Fibroblast of the aortic adventitia (primary cell): ENCODE results near the gene TOM1L2. TPM values are rescaled to one million over a fixed set of nuclear protein-coding genes. Genes with fewer than 3 reads are reported as not detected.
A peak's percentile ranks its signal among the peaks of the same experiment; 100 is the strongest.

Experiments
- DNase-seq: peaks from one replicate; pipeline ENCODE4 v3.0.0-alpha.2; 2010; ENCODE audit warnings: low read depth
- H3K4me3 ChIP-seq: 2 replicates; pipeline ENCODE4 v1.5.1; 2011; ENCODE audit warnings: low read depth, mild to moderate bottlenecking, control low read depth, low read length, moderate library complexity
- CTCF ChIP-seq: IDR thresholded peaks from 2 replicates; pipeline ENCODE4 v1.5.1; 2011; ENCODE audit warnings: mild to moderate bottlenecking, low read length, control low read depth, inconsistent platforms; ENCODE audit not compliant: insufficient read depth
- total RNA-seq: library from RNA; depleted of rRNA; stranded (reverse); fragments of >200 nt; gene quantifications from 2 replicates; pipeline ENCODE4 v1.2.3, GENCODE V29; 2012; ENCODE audit warnings: low replicate concordance

Gene TOM1L2
- total RNA-seq, 1 donor, result 40.3 TPM

- no peak for DNase-seq
- no peak overlapping the region for H3K4me3 ChIP-seq
- TF ChIP-seq CTCF, result no peak
Measured at GRCh38 chr17:17989618-17990017, 17.4 kb upstream of the TOM1L2 start.

GRCh38 chr17:17989081-17989480 lies 16.9 kb upstream of the TOM1L2 start:
- H3K4me3 ChIP-seq, result no peak overlapping the region
- no peak for DNase-seq
- TF ChIP-seq CTCF, result no peak

- DNase-seq, result no peak
- H3K4me3 ChIP-seq, result no peak overlapping the region
- no peak for TF ChIP-seq CTCF
Measured at GRCh38 chr17:17988427-17988945, 16.3 kb upstream of the TOM1L2 start.

- no peak overlapping the region for H3K4me3 ChIP-seq
- no peak for TF ChIP-seq CTCF
- DNase-seq, result no peak
Measured at GRCh38 chr17:17987901-17988300, 15.7 kb upstream of the TOM1L2 start.

GRCh38 chr17:17987187-17987896 lies 15.1 kb upstream of the TOM1L2 start:
- no peak overlapping the region for H3K4me3 ChIP-seq
- no peak for TF ChIP-seq CTCF
- no peak for DNase-seq

- DNase-seq, result no peak
- no peak overlapping the region for H3K4me3 ChIP-seq
- TF ChIP-seq CTCF, result peak; percentile 16
Measured at GRCh38 chr17:17985555-17985954, 13.4 kb upstream of the TOM1L2 start.

GRCh38 chr17:17985153-17985552 lies 13.0 kb upstream of the TOM1L2 start:
- TF ChIP-seq CTCF, result no peak
- H3K4me3 ChIP-seq, result no peak overlapping the region
- DNase-seq, result no peak
